Activated naive CD4-positive, alpha-beta T cell treated with anti-CD3 and anti-CD28 coated beads, Interleukin-2, amount 50 U/mL, for 72 hours (primary cell): ENCODE results near the gene PRPF6. TPM values are rescaled to one million over a fixed set of nuclear protein-coding genes. Genes with fewer than 3 reads are reported as not detected.
"Not testable (repeated sequence)": the region's sequence is repeated elsewhere in the genome, so short reads cannot be mapped to it uniquely, and the experiment has no call there.

Experiments used
- ATAC-seq, 2 donors: fragments of 150-1000 bp; cut with Tn5 transposase; 2 replicates each; pipeline ENCODE4 v1.10.0; 2021; ENCODE audit warnings: mild to moderate bottlenecking in 2 of 2, moderate library complexity in 2 of 2
- DNase-seq, 2 donors: peaks; one replicate each; pipeline ENCODE4 v3.0.0; 2021 to 2022; ENCODE audit warnings: low spot score in 2 of 2
- H3K27ac Mint-ChIP-seq, 2 donors: one replicate each; pipeline ENCODE4 v1.8.0; 2022; ENCODE audit warnings: mild to moderate bottlenecking in 2 of 2, mixed read lengths in 2 of 2
- H3K36me3 Mint-ChIP-seq, 2 donors: one replicate each; pipeline ENCODE4 v1.8.0; 2022; ENCODE audit warnings: mixed read lengths in 2 of 2
- H3K9me3 Mint-ChIP-seq, 2 donors: one replicate each; pipeline ENCODE4 v1.8.0; 2022; ENCODE audit warnings: mixed read lengths in 2 of 2
- total RNA-seq, 2 donors: library from RNA; stranded (reverse); gene quantifications; one replicate each; pipeline ENCODE4 v1.2.3, GENCODE V29; 2022

Gene PRPF6
- total RNA-seq, 2 donors from 2014 or later = 82.1 to 82.7 TPM

DNA sequence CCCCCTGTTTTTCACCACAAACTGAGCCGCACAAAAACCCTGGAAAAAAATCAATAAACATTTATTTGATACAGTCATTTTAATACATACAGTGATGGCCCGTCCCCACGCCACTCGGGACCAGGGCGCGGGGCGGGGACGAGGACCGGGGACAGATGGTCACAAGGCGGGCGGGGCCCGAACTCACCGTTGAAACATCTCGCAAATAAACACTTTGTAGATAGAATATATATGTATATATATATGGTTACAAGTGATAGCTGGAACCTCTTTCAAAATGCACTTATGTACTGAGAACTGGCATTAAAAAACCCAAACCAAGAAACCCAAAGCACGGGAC is 24.3 kb upstream of the PRPF6 start:
- H3K9me3 Mint-ChIP-seq = no peaks in the 10 kb centered on the region
- H3K36me3 Mint-ChIP-seq = peaks cover 0 to 4% of the 10 kb centered on the region in 2 donors
- peak overlapping the region; percentile 65 to 79 for H3K27ac Mint-ChIP-seq
- ATAC-seq (peak; percentile 17 to 18), DNase-seq (peak in 1 of 2 donors; percentile 44)

DNA sequence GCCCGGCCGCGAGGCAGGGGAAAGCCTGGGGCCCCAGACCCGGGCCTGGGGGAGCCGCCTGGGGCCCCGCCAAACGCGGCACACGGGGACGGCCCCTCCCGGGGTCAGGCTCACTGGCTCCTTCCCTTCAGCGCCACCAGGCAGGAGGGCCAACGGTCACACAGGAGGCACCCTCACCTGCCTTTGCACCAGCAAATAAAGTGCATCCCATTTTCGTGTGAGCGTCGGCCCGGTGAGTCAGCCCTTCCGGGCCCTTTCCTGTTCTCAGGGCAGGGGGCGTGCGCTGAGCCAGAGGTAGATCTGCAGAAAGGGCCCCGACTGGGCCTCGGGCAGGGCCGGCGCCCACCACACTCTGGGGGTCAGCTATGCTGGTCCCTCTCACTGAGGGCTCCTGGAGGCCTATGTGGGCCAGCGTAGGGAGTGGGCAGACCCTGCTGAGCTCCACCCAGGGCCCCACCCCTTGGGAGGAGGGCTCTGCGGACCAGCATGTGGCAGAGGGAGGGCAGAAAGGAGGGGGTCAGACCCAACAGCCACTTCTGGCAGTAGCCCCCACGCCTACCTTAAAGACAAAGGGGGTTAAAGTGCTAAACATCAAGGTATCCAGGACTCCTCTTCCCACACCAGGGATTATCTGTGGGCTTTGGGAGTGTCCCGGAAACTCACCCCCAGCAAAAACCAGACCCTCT is 23.8 kb upstream of the PRPF6 start:
- no peaks in the 10 kb centered on the region for H3K9me3 Mint-ChIP-seq
- peak; percentile 67 to 76 for ATAC-seq
- peak overlapping the region; percentile 79 to 88 for H3K27ac Mint-ChIP-seq

DNA sequence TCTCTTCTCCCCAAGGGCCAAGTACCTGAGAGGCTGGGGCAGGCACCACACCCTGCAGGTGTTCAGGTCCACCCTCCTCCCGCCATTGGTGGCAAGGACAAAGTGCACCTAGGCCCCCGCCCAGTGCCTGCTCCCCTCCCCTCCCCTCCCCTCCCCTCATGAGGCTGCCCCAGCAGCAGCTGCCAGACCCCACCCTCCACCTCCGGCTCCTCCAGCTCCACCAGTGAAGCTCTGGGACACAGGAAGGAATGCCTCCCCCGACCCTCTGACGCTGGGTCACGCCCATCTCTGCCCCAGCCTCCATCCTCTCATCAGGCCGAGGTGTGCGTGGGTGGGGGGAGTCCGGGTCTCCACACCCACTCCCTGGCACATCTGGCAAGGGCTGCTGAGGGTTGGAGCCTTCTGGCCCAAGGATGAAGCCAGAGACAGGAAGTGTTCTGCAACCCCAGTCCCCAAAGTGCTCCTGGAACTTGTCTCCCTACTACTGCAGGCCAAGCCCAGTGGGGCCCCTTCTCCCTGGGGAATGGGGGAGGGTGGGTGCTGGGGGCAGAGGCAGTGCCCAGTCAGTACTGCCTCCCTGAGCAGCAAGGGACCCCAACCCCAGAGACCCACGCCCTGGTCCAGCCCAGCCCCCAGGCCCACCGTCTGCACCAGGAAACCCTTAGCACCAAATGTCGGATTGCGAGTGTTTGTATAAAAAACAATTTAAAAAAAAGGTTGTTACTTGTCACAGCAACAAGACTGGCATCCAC is 23.1 kb upstream of the PRPF6 start:
- Mint-ChIP-seq H3K36me3 (peaks cover 0 to 4% of the 10 kb centered on the region in 2 donors), H3K9me3 (no peaks in the 10 kb centered on the region), H3K27ac (peak overlapping the region; percentile 79 to 88)
- DNase-seq (no peak), ATAC-seq (no peak)

More for the DNA sequence above, 23.8 kb upstream of the PRPF6 start:
- peaks cover 0 to 4% of the 10 kb centered on the region in 2 donors for H3K36me3 Mint-ChIP-seq
- peak; percentile 71 to 85 for DNase-seq

DNA sequence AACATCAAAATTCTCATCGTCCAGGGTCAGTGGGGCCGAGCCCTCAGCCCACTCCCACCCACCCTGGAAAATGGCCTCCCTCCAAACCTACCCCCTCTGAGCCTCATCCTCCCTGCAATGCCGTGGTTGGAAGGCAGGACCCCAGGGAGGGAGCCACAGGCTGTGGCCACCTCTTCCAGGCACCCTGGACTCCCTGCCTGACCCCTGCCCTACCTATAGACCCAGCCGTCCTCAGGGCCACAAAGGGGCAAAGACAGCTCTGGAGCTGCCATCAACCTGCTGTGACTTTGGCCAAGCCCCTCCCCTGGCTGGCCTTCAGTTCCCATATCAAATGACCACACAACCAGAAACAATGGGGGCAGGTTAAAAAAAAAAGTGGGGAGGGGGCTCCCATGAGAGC is 22.5 kb upstream of the PRPF6 start:
- no peak for DNase-seq
- H3K36me3 Mint-ChIP-seq = peaks cover 0 to 4% of the 10 kb centered on the region in 2 donors
- H3K27ac Mint-ChIP-seq = peak overlapping the region; percentile 79 to 84
- H3K9me3 Mint-ChIP-seq = no peaks in the 10 kb centered on the region
- no peak for ATAC-seq

DNA sequence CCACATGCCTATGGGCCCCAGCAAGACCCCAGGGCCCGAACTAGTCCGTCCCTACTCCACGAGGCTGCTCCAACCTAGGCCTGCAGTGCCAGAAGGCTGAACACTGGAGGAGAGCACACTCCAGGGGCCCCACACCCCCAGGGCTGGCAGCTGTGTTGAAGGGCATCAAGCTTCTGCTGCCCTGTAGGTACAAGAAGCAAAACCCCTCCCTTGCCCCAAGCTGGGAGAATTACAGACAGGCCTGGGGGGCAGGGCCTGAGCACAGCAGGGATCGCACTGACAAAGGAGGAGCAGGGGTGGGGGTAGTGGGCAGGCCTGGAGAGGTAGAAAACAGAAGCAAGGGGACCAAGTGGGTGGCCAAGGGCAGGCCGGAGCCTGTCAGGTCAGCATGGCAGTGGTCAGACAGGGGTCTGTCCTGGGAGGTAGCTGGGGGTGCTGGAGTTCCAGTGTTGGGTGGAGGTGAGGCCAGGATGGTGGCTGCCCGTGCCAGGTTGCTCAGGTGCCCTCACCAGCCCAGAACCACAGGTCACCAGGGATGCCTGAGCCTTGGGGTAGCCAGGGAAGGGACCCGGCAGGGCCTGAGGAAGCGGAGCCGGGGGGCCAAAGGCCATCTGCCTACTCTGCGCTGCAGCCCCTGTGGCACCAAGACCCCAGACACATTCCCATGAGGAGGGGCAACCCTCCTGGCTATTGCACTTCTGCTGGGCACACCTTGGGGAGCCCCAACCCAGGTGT is 21.8 kb upstream of the PRPF6 start:
- peaks cover 0 to 3% of the 10 kb centered on the region in 2 donors for H3K36me3 Mint-ChIP-seq
- ATAC-seq (no peak), DNase-seq (no peak)
- peak overlapping the region; percentile 79 to 84 for H3K27ac Mint-ChIP-seq
- H3K9me3 Mint-ChIP-seq = no peaks in the 10 kb centered on the region

DNA sequence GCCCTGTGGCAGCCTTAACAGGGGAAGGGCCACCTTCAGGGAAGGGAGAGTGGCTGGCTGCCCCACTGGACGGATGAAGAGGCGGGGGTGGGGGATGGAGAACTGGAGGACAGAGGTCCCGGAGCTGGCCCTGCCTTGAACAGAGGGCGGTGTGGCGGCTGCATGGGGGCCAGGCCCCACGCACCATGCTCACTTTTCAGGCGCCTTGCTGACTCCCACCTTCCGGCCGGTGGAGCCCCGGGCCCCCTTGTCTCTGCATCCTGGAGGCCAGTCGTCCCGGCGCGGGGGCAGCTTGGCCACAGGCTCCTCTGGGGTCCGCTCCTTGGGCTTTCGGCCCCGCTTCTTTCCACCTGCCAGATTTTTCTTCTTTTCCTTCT is 21.2 kb upstream of the PRPF6 start:
- peak overlapping the region in 1 of 2 donors; percentile 79 for H3K27ac Mint-ChIP-seq
- no peaks in the 10 kb centered on the region for H3K9me3 Mint-ChIP-seq
- DNase-seq (no peak), ATAC-seq (no peak)
- no peaks in the 10 kb centered on the region for H3K36me3 Mint-ChIP-seq

DNA sequence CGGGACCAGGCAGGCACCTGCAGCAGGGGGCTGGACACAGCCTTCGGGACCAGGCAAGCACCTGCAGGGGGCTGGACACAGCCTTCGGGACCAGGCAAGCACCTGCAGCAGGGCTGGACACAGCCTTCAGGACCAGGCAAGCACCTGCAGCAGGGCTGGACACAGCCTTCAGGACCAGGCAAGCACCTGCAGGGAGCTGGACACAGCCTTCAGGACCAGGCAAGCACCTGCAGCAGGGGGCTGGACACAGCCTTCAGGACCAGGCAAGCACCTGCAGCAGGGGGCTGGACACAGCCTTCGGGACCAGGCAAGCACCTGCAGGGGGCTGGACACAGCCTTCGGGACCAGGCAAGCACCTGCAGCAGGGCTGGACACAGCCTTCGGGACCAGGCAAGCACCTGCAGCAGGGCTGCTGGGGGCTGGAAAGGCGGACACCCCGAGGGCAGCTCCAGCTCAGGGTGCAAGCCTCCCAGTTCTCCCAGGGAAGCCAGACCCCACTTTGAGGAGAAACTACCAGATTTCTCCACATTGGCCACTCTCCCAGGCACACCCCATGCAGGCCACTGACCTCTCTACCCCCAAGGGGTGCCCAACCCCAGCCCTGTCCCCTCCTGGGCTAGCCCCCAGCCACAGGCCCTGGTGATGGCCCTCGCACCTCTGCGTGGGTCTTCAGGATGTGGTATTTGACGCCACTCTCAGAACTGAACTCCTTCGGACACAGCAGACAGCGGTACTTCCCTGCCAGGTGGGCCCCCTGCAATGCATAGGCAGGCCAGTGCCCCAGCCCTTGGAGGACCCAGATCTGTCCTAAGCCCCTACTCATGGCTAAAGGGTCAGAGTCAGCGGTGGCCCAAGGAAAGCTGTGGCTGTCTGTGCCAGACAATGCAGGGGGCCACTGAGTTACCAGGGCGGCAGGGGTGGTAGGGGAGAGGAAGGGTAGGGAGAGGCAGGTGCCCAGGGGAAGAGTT is 20.0 kb upstream of the PRPF6 start:
- not testable (repeated sequence) for H3K36me3 Mint-ChIP-seq, H3K27ac Mint-ChIP-seq

DNA sequence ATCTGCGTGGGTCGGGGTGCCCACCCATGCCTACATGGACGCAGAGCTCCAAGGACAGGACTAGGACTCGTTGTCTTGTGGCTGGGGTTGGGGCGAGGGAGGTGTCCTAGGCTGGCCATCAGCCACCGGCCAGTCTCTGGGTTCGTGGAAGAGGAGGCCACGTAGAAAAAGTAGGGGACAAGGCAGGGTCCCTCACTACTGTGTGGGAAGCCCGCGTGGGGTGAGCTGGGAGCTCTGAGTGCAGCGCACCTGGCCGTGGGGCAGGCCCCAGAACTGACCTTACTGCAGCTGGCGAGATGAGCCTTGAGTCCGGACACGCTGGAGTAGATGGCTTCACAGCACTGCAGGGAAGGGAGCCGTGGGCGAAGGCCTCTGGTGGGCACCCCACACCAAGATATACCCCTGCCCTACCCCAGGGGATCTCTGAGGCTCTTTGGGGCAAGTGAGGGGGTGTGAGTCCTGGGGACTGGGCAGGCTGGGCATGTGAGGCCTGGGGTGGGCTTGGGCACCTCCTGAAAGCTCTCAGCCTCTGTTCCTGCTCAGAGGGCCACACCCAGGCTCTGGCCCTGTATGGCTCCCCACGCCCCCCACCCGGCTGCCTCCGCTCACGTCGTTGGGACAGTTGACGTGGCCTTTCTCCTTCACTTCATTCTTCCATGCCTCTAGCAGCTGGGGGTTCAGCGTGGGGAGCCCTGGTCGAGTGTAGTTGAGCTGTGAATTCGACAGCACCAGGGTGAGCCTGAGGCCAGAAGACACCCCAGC is 19.1 kb upstream of the PRPF6 start:
- DNase-seq (no peak), ATAC-seq (no peak)
- Mint-ChIP-seq H3K27ac (peak overlapping the region in 1 of 2 donors; percentile 92), H3K36me3 (peaks cover 0 to 11% of the 10 kb centered on the region in 2 donors), H3K9me3 (no peaks in the 10 kb centered on the region)

More for the DNA sequence above, 20.0 kb upstream of the PRPF6 start:
- ATAC-seq, DNase-seq, H3K9me3 Mint-ChIP-seq: not testable (repeated sequence)

DNA sequence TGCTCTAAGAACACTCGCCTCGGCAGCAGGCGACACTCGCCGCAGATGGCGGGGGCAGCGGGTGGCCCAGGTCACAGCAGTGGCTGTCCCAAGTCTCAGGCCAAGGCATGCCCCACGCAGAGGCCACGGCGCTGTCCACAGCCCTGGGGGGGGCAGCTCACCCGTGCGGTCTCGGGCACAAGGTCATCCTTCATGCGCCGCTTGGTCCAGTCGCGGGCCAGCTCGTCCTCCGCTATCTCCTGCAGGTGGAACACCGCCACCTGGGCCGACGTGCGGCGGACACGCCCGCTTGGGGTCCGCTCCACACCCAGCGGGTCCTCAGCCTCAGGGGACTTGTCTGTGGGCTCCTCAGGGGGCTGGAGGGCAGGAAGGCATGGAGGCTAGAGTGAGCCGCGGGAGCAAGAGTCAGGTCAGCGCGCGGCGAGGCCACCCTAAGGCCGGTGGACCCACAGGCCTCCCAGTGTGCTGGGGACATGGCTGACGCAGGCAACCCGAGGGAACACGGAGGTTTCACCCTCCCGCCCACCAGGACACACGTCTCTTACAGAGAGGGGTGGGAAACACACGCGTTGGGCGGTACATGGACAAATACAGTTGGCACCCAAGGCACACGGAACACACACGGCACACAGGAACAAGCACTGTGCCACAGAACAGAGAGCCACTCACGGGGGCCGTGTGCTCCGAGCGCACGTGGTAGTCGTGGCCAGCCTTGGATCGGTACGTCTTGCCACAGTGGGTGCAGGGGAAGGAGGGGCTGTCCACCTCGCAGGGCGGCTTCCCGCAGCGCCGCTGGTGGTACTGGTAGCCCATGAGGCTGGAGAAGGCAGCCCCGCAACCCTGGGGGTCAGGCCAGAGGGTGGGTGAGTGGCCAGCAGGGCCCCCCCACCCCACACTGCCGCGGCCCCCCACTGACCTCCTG is 18.2 kb upstream of the PRPF6 start:
- peak overlapping the region in 1 of 2 donors; percentile 92 for H3K27ac Mint-ChIP-seq
- DNase-seq (no peak), ATAC-seq (no peak)
- no peaks in the 10 kb centered on the region for H3K9me3 Mint-ChIP-seq
- peaks cover 0 to 12% of the 10 kb centered on the region in 2 donors for H3K36me3 Mint-ChIP-seq

DNA sequence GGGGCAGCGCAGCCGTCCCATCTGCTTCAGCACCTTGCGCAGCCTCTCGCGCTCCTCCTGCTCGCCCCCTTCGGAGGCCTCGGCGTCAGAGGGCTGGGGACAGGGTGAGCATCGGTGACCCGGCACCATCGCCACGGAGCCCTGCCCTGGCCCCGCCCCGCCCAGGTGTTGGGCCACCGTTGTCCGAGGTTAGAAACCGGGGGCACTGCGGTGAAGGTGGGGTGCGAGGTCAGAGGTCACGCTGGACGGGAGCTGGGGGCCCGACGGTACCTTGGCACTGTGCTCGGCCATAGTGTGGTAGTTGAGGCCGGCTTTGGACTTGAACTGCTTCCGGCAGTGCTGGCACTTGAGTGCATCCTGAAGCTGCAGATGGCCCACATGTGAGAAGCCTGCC is 17.6 kb upstream of the PRPF6 start:
- DNase-seq = no peak
- ATAC-seq = no peak
- Mint-ChIP-seq H3K9me3 (no peaks in the 10 kb centered on the region), H3K27ac (no peak overlapping the region), H3K36me3 (peaks cover 0 to 12% of the 10 kb centered on the region in 2 donors)

DNA sequence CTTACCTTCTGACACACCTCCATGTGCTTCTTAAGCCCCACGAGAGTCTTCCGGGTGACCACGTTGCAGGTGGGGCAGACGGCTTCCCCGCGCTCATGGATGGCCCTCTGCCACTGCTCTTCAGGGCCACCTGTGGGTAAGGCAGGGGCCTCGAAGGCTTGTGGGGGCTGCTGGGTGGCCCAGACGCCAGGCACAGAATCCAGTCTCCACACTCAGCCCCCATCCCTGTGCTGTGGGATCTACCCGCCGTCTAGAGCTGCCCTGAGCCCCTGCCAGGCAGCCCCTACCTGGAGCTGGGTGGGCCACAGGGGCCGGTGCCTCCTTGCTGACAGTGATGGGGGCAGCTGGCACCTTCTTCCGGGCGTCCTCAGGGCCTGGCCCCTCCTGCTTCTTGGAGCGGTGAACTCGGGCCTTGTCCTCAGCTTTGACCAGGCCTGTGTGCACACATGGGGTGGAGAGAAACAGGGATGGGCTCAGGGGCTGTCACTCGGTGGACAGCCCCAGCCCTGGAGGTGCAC is 17.1 kb upstream of the PRPF6 start:
- Mint-ChIP-seq H3K9me3 (no peaks in the 10 kb centered on the region), H3K36me3 (peaks cover 4 to 12% of the 10 kb centered on the region in 2 donors), H3K27ac (no peak overlapping the region)
- ATAC-seq (peak in 1 of 2 donors; percentile 17), DNase-seq (no peak)

DNA sequence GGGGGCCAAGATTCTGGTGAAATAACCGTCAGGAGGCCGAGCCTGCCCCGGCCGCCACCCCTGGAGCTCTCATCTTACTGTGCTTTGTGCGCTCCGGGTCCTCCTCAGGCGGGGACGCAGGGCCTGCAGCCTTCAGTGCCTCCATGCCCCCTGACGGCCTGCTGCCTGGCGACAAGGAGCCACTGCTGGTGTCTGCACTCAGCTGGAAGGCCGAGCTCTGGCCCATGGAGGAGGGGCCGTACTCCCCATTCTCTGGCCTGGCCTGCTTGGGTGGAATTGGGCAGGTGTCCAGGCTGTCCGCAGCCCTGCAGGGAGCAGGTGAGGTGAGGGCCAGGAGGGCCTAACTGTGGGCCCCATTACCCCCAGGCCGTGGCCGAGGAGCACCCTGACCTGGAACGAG is 16.5 kb upstream of the PRPF6 start:
- Mint-ChIP-seq H3K36me3 (peaks cover 7 to 12% of the 10 kb centered on the region in 2 donors), H3K27ac (no peak overlapping the region), H3K9me3 (no peaks in the 10 kb centered on the region)
- DNase-seq = no peak
- no peak for ATAC-seq

DNA sequence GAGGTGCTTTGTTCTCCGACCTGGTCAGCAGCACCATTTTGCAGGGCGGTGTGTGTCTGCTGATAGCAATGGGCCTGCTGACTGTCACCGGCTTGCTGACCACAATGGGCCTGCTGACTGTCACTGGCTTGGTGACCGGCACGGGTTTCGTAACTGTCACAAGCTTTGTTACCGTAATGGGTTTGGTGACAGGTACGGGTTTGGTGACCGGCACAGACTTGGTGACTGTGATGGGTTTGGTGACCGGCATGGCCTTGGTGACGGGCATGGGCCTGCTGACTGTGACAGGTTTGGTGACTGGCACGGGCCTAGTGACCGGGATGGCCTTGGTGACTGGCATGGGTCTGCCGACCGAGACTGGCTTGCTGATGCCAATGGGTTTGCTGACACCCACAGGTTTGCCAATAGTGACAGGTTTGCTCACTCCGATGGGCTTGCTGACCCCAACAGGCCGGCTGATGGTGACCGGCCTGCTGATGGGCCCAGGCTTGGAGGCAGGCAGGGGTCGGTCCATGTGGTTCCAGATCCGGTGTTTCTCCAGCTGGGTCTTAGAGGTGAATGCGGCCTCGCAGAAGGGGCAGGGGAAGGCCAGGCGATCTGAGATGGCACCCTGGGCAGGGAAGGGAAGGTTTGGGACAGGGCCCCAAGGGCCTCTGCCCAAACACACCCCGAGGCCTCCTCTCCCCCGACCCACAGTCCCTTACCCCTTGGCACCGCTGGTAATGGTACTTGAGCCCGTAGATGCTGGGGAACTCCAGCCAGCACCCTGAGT is 14.6 kb upstream of the PRPF6 start:
- DNase-seq (no peak), ATAC-seq (no peak)
- Mint-ChIP-seq H3K27ac (peak overlapping the region in 1 of 2 donors; percentile 50), H3K9me3 (no peaks in the 10 kb centered on the region), H3K36me3 (peaks cover 7 to 12% of the 10 kb centered on the region in 2 donors)

DNA sequence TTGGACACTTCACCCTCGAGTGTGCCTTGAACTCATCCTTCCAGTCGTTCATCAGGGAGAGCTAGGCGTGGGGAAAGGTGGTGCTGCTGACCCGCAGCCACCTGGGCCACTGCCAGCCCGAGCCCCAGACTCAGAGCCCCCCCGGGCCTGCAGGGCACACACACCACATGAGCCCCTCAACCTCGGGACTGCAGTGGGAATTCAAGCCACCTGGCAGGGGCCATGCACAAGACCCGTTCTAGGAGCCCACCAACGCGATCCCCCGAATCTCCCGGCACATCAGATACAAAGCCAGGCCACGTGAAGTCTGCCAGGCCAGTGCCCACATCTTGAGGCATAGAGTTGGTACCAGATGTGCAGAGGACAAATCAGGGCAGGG is 14.0 kb upstream of the PRPF6 start:
- H3K9me3 Mint-ChIP-seq = no peaks in the 10 kb centered on the region

More for the DNA sequence above, 14.0 kb upstream of the PRPF6 start:
- H3K27ac Mint-ChIP-seq = no peak overlapping the region
- peaks cover 7 to 12% of the 10 kb centered on the region in 2 donors for H3K36me3 Mint-ChIP-seq
- no peak for DNase-seq
- ATAC-seq = no peak
